ENCODE results near the gene ALDH6A1.

DNA sequence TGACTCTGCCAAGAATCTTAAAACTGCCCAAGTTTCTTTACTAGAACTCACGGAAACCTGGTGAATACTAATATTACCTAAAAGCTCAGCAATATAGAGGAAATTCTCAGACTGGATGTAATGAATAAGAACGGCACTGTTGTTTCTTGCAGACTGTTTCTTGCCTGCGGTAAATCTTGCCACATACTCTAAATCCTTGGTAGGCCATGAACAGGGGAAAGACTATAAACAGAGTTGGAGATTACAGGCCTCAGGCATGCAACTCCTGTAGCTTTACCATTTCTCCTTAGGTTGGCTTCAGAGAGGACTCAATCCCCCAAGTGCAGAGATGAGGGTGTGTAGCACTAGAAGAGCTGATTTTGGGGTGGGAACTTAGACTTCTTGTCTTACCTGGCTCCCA, 1.1 kb downstream of the ALDH6A1 start:
- TF ChIP-seq, protein P1, sequence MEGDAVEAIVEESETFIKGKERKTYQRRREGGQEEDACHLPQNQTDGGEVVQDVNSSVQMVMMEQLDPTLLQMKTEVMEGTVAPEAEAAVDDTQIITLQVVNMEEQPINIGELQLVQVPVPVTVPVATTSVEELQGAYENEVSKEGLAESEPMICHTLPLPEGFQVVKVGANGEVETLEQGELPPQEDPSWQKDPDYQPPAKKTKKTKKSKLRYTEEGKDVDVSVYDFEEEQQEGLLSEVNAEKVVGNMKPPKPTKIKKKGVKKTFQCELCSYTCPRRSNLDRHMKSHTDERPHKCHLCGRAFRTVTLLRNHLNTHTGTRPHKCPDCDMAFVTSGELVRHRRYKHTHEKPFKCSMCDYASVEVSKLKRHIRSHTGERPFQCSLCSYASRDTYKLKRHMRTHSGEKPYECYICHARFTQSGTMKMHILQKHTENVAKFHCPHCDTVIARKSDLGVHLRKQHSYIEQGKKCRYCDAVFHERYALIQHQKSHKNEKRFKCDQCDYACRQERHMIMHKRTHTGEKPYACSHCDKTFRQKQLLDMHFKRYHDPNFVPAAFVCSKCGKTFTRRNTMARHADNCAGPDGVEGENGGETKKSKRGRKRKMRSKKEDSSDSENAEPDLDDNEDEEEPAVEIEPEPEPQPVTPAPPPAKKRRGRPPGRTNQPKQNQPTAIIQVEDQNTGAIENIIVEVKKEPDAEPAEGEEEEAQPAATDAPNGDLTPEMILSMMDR (IDR thresholded peaks at IDR 0.05) = no peak
- TF ChIP-seq POLR2A (IDR thresholded peaks at IDR 0.05) = no peak

Measured in heart left ventricle (tissue), 13 donors.